Panc1 (cell line): ENCODE measurements around the gene TASOR. TPM values are rescaled to one million over a fixed set of nuclear protein-coding genes. Genes with fewer than 3 reads are reported as not detected.
"Not testable (repeated sequence)": the region's sequence is repeated elsewhere in the genome, so short reads cannot be mapped to it uniquely, and the experiment has no call there.

Source experiments
- ATAC-seq: fragments of 200-7000 bp; cut with Tn5 transposase; 2 replicates; pipeline ENCODE4 v1.9.1; 2020; ENCODE audit warnings: mild to moderate bottlenecking, moderate library complexity
- BruUV-seq: library from RNA; stranded (reverse); fragments of 400-500 nt; replicated peaks from 2 replicates; lab custom pipeline; 2021; lab: Mats Ljungman, UMichigan
- CTCF ChIA-PET: fragments of 300-600 bp; sonication (Branson Sonifier 250); formaldehyde crosslinking; loops from one replicate; lab custom pipeline; 2022; ENCODE audit warnings: antibody characterized with exemption; lab: Charles Lee
- POLR2A ChIA-PET: fragments of 300-600 bp; sonication (Branson Sonifier 250); formaldehyde crosslinking; loops from one replicate; lab custom pipeline; 2022; ENCODE audit warnings: antibody characterized with exemption; lab: Charles Lee
- DNase-seq: peaks from one replicate; pipeline ENCODE4 v3.0.0-alpha.2; 2010; ENCODE audit warnings: low read depth, low spot score
- H3K27ac ChIP-seq: 2 replicates; pipeline ENCODE4 v1.5.1; 2011; ENCODE audit warnings: mild to moderate bottlenecking, low read length, inconsistent platforms
- H3K27me3 ChIP-seq: fragments of 200-500 bp; sonication (Bioruptor generic); 2 replicates; pipeline ENCODE4 v1.6.0; 2014; ENCODE audit warnings: low read length, inconsistent platforms; ENCODE audit not compliant: control insufficient read depth, insufficient read depth
- H3K36me3 ChIP-seq: fragments of 200-500 bp; sonication (Bioruptor generic); 2 replicates; pipeline ENCODE4 v1.5.1; 2014; ENCODE audit warnings: inconsistent platforms, mild to moderate bottlenecking, low read length, moderate library complexity; ENCODE audit not compliant: control insufficient read depth, insufficient read depth
- H3K4me1 ChIP-seq: 2 replicates; pipeline ENCODE4 v1.5.1; 2011; ENCODE audit warnings: inconsistent platforms, mild to moderate bottlenecking, low read length, moderate library complexity; ENCODE audit not compliant: control insufficient read depth, insufficient read depth
- H3K4me3 ChIP-seq, 2 experiments: 2 replicates each; pipeline ENCODE4 v1.5.1; 2011 to 2012; ENCODE audit warnings: low read depth in 2 of 2, low read length in 2 of 2, mild to moderate bottlenecking in 2 of 2, inconsistent platforms in 1 of 2, moderate library complexity in 1 of 2
- H3K9me3 ChIP-seq: fragments of 200-500 bp; sonication (Bioruptor generic); 2 replicates; pipeline ENCODE4 v1.5.1; 2014; ENCODE audit warnings: low read depth, mild to moderate bottlenecking, inconsistent platforms, low read length, moderate library complexity; ENCODE audit not compliant: control insufficient read depth, insufficient read depth
- POLR2AphosphoS5 ChIP-seq: IDR thresholded peaks from 2 replicates; pipeline ENCODE4 v1.6.1; 2012; ENCODE audit warnings: mild to moderate bottlenecking, low read depth, low read length, moderate library complexity
- SIN3A ChIP-seq: IDR thresholded peaks from 2 replicates; pipeline ENCODE4 v1.6.1; 2012; ENCODE audit warnings: low read depth, mild to moderate bottlenecking, low read length, moderate library complexity, borderline replicate concordance; ENCODE audit not compliant: insufficient read depth
- TCF7L2 ChIP-seq: IDR thresholded peaks from 2 replicates; pipeline ENCODE4 v1.6.1; 2011; ENCODE audit warnings: mild to moderate bottlenecking, low read depth, low read length, inconsistent platforms
- in situ Hi-C: cut with HindIII; loops from 2 replicates; pipeline ENCODE4 v1.10.0; 2016; ENCODE audit warnings: low sequenced_read_pairs, low pct_unique_long_range_greater_than_20kb
- intact Hi-C: fragments of 100-400 bp; cut with micrococcal nuclease; formaldehyde crosslinking; loops from one replicate; pipeline ENCODE4 v1.10.0; 2022; ENCODE audit not compliant: unreplicated experiment
- total RNA-seq: library from RNA; stranded (reverse); gene quantifications from one replicate; pipeline ENCODE4 v1.2.1, GENCODE V29; 2021; ENCODE audit not compliant: unreplicated experiment
- TF ChIP-seq, protein P1 (sequence below): fragments of 450-650 bp; IDR thresholded peaks from 2 replicates; pipeline ENCODE4 v1.5.1; 2017; ENCODE audit warnings: mild to moderate bottlenecking
- TF ChIP-seq, protein P2 (sequence below), 2 experiments: IDR thresholded peaks; 2 replicates each; pipeline ENCODE4 v1.6.1; 2011 to 2012; ENCODE audit warnings: low read depth in 2 of 2, control low read depth in 1 of 2, low read length in 1 of 2, mild to moderate bottlenecking in 1 of 2, moderate library complexity in 1 of 2; ENCODE audit not compliant: insufficient read depth in 1 of 2

Gene TASOR
- total RNA-seq, 1 experiment from 2014 or later = 55.6 TPM

DNA sequence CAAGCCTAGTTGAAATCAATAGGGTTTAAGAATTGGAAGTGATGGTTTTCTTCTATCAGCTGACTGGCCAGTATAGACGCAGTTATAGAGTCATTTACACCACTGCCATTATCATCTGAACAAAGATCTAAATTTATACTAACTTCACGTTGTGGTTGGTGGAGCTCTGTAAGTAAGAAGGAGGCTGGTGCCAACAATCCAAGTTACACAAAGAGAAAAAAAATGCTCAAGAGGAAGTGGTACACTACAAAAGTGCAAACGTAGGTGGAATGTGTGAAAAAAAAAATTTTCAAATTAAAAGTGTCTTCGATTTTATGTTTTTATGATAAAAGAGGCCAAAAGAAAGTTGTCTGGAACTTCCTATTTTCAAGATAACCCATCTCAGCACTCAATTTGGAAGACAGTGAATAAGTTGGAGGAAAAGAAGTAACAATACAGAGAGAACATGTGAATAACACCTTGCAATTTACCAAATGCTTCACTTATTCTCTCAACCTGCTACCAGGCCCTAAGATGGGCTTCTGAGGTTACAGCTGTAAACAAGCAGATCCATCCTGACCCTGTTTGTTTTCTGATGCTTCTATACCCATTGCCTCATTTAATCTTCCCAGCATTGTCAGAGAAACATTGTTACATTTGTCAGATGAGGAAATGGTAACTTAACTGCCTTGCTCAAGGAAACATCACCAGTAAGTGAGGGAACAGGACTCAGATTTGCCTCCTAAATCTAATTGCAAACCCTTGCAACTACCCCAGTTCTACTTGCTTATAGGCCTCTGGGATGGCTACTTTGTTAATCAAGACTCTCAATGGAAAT lies 12.0 kb upstream of the TASOR start:
- in situ Hi-C loops (no loop called here), intact Hi-C loops (no loop called here)
- Histone ChIP-seq H3K27me3 (no peaks in the 10 kb centered on the region), H3K4me3 (no peak overlapping the region), H3K36me3 (no peaks in the 10 kb centered on the region), H3K9me3 (no peaks in the 10 kb centered on the region), H3K4me1 (no peaks in the 10 kb centered on the region), H3K27ac (no peak overlapping the region)
- no TSS peak for BruUV-seq
- TF ChIP-seq TCF7L2 (no peak), POLR2AphosphoS5 (no peak), SIN3A (no peak)
- TF ChIP-seq, protein P1, sequence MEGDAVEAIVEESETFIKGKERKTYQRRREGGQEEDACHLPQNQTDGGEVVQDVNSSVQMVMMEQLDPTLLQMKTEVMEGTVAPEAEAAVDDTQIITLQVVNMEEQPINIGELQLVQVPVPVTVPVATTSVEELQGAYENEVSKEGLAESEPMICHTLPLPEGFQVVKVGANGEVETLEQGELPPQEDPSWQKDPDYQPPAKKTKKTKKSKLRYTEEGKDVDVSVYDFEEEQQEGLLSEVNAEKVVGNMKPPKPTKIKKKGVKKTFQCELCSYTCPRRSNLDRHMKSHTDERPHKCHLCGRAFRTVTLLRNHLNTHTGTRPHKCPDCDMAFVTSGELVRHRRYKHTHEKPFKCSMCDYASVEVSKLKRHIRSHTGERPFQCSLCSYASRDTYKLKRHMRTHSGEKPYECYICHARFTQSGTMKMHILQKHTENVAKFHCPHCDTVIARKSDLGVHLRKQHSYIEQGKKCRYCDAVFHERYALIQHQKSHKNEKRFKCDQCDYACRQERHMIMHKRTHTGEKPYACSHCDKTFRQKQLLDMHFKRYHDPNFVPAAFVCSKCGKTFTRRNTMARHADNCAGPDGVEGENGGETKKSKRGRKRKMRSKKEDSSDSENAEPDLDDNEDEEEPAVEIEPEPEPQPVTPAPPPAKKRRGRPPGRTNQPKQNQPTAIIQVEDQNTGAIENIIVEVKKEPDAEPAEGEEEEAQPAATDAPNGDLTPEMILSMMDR = no peak
- TF ChIP-seq, protein P2, sequence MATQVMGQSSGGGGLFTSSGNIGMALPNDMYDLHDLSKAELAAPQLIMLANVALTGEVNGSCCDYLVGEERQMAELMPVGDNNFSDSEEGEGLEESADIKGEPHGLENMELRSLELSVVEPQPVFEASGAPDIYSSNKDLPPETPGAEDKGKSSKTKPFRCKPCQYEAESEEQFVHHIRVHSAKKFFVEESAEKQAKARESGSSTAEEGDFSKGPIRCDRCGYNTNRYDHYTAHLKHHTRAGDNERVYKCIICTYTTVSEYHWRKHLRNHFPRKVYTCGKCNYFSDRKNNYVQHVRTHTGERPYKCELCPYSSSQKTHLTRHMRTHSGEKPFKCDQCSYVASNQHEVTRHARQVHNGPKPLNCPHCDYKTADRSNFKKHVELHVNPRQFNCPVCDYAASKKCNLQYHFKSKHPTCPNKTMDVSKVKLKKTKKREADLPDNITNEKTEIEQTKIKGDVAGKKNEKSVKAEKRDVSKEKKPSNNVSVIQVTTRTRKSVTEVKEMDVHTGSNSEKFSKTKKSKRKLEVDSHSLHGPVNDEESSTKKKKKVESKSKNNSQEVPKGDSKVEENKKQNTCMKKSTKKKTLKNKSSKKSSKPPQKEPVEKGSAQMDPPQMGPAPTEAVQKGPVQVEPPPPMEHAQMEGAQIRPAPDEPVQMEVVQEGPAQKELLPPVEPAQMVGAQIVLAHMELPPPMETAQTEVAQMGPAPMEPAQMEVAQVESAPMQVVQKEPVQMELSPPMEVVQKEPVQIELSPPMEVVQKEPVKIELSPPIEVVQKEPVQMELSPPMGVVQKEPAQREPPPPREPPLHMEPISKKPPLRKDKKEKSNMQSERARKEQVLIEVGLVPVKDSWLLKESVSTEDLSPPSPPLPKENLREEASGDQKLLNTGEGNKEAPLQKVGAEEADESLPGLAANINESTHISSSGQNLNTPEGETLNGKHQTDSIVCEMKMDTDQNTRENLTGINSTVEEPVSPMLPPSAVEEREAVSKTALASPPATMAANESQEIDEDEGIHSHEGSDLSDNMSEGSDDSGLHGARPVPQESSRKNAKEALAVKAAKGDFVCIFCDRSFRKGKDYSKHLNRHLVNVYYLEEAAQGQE (IDR thresholded peaks at IDR 0.05; ENCODE audit: insufficient read depth in 1 of 2, low read depth in 2 of 2, low read length in 1 of 2) = no peak
- ChIA-PET CTCF (no interaction called here), POLR2A (no interaction called here)
- DNase-seq = no peak
- no peak for ATAC-seq

DNA sequence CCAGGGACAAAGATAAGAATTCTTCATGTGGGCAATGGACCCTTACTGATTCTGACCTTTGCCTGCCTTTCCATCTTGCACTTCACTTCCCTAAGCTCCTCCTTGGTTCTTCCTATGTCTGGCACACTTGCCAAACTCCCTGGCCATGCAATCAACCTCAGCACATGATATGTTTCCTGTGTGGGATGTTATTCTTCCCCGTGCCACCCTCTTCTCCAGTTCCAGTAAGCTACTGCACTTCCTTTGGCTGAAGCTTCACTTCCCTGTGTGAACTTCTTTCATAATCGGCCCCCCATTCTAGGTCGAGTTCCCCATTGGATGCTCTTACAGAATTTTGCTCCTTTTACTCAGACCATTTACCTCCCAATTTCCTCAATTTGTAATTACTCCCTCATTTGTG lies 10.7 kb upstream of the TASOR start:
- no peak overlapping the region for H3K27ac ChIP-seq
- H3K4me1 ChIP-seq = no peaks in the 10 kb centered on the region
- POLR2A ChIA-PET = no interaction called here
- H3K27me3 ChIP-seq = no peaks in the 10 kb centered on the region
- in situ Hi-C loops = no loop called here
- no TSS peak for BruUV-seq
- intact Hi-C loops = no loop called here
- DNase-seq (no peak), ATAC-seq (no peak)
- no peaks in the 10 kb centered on the region for H3K9me3 ChIP-seq
- TF ChIP-seq, protein P2 (IDR thresholded peaks at IDR 0.05; ENCODE audit: insufficient read depth in 1 of 2, low read depth in 2 of 2, low read length in 1 of 2) = no peak
- TF ChIP-seq POLR2AphosphoS5 (no peak), SIN3A (no peak), TCF7L2 (no peak)
- TF ChIP-seq, protein P1 = no peak
- H3K36me3 ChIP-seq = no peaks in the 10 kb centered on the region
- no peak overlapping the region for H3K4me3 ChIP-seq
- CTCF ChIA-PET = no interaction called here

DNA sequence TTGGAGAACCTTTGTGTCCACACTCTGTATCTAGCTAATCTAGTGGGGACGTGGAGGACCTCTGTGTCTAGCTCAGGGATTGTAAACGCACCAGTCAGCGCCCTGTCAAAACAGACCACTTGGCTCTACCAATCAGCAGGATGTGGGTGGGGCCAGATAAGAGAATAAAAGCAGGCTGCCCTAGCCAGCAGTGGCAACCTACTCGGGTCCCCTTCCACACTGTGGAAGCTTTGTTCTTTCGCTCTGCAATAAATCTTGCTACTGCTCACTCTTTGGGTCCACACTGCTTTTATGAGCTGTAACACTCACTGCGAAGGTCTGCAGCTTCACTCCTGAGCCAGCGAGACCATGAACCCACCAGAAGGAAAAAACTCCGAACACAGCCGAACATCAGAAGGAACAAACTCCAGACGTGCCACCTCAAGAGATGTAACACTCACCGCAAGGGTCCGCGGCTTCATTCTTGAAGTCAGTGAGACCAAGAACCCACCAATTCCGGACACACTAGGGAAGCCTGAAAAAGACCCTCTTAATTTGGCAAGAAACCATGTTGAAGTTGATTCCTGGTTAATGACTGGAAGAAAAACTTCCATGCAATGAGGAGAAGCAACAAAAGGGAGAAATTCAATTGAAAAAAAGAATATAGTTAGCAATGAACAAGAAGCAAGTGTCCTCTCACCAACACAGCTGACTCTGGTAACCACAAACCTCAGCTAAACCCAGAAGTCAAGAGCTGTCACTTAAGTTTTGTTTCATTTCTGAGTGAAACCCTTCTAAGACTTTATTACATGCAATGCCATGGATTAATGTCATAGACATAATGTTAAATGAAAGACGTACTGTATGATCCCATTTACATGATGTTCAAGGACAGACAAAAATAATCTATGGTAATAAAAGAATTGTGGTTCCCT lies 9.7 kb upstream of the TASOR start:
- intact Hi-C loops, BruUV-seq, POLR2A ChIA-PET: not testable (repeated sequence)

More for the DNA sequence above, 9.7 kb upstream of the TASOR start:
- H3K9me3 ChIP-seq, ATAC-seq, DNase-seq, H3K4me1 ChIP-seq, CTCF ChIA-PET, H3K27me3 ChIP-seq, H3K27ac ChIP-seq, H3K36me3 ChIP-seq, in situ Hi-C loops, H3K4me3 ChIP-seq: not testable (repeated sequence)
